Ovary (tissue), 3 donors: ENCODE measurements around the gene WFDC5.

ENCODE experiments used
- CTCF ChIP-seq, 3 donors: fragments of 450-650 bp in 2 of 3; fragments of 200-600 bp in 1 of 3; IDR thresholded peaks; one replicate each; pipeline versions ENCODE4 v1.5.1 to v1.8.0; 2016 to 2022; ENCODE audit warnings: antibody characterized with exemption in 3 of 3, mild to moderate bottlenecking in 1 of 3
- EP300 ChIP-seq: sonication (generic); formaldehyde crosslinking; IDR thresholded peaks from one replicate; pipeline ENCODE4 v1.6.1; 2017; ENCODE audit warnings: antibody characterized with exemption
- POLR2A ChIP-seq: fragments of 450-650 bp; IDR thresholded peaks from one replicate; pipeline ENCODE4 v1.6.1; 2017; ENCODE audit warnings: antibody characterized with exemption, mild to moderate bottlenecking, moderate library complexity
- donor health status: DM: no; HTN: no; CAD: no.

DNA sequence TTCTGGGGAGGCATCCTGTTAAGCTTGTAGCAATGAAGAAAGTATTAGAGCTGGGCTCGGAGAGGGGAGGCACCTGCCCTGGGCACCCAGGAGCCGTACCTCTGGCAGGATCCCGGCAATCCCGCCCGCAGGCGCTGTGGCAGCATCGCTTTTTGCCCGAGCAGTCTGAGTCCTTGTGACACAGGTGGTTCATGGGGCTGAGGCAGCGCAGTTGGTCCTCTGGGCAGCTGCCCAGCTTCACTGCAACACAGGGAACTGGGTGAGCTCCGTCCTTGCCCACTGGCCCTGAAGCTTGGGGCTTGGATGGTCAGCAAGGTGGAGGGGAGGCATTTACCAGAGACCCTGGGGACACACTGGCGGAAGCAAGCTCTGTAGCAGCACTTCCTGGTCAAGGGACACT lies 4.7 kb downstream of the WFDC5 start:
- TF ChIP-seq CTCF (IDR thresholded peaks at IDR 0.05) (no peak), POLR2A (no peak), EP300 (no peak)
